Esophagus muscularis mucosa (tissue), 3 donors: Measurements from ENCODE around the gene LEUTX.

Experiments
- POLR2A ChIP-seq: fragments of 450-650 bp; IDR thresholded peaks from one replicate; pipeline ENCODE4 v1.6.1; 2017; ENCODE audit warnings: antibody characterized with exemption, moderate library complexity, mild to moderate bottlenecking, low read depth
- TF ChIP-seq, protein P1 (sequence below), 3 experiments: fragments of 200-600 bp in 2 of 3; fragments of 450-650 bp in 1 of 3; sonication (generic) in 2 of 3; IDR thresholded peaks; one replicate each; pipeline ENCODE4 v1.5.1; 2017 to 2019; ENCODE audit warnings: antibody characterized with exemption in 3 of 3, mild to moderate bottlenecking in 2 of 3, moderate library complexity in 1 of 3

DNA sequence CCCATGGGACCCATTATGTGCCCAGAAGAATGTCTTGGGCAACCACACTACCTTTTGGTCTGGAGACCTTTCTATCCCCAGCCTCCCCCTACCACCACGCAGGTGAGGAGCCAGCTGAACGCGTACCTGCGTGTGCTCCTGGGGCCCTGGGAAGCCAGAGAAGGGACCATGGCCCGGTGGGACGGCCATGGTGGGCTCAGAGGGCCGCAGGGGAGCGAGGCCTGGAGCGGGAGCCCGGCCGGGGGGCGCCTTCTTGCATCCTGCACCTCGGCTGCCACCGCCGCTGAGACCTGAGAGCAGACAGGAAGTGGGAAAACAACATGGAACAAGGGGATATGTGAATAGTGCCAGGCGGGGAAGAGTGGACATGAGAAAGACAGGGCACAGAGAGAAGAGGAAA, 53.0 kb downstream of the LEUTX start:
- TF ChIP-seq, protein P1, sequence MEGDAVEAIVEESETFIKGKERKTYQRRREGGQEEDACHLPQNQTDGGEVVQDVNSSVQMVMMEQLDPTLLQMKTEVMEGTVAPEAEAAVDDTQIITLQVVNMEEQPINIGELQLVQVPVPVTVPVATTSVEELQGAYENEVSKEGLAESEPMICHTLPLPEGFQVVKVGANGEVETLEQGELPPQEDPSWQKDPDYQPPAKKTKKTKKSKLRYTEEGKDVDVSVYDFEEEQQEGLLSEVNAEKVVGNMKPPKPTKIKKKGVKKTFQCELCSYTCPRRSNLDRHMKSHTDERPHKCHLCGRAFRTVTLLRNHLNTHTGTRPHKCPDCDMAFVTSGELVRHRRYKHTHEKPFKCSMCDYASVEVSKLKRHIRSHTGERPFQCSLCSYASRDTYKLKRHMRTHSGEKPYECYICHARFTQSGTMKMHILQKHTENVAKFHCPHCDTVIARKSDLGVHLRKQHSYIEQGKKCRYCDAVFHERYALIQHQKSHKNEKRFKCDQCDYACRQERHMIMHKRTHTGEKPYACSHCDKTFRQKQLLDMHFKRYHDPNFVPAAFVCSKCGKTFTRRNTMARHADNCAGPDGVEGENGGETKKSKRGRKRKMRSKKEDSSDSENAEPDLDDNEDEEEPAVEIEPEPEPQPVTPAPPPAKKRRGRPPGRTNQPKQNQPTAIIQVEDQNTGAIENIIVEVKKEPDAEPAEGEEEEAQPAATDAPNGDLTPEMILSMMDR (IDR thresholded peaks at IDR 0.05), result no peak
- TF ChIP-seq POLR2A, result no peak
